KG1 (cell line): ENCODE results near the gene SHB.
"Not testable (repeated sequence)": the region's sequence is repeated elsewhere in the genome, so short reads cannot be mapped to it uniquely, and the experiment has no call there.

Experiments used
- DNase-seq: peaks from one replicate; lab custom pipeline; 2025; lab: John Stamatoyannopoulos, UW

SHB gene

GRCh38 chr9:37918665-37919170 lies 150.3 kb downstream of the SHB start:
- DNase-seq, result no peak

- DNase-seq, result no peak
Measured at GRCh38 chr9:37917801-37918664, 151.0 kb downstream of the SHB start.

GRCh38 chr9:37917313-37917731 lies 151.7 kb downstream of the SHB start:
- DNase-seq, result no peak

- DNase-seq, result no peak
Measured at GRCh38 chr9:37916471-37917312, 152.3 kb downstream of the SHB start.

GRCh38 chr9:37915911-37916470 lies 153.0 kb downstream of the SHB start:
- DNase-seq, result no peak

DNA sequence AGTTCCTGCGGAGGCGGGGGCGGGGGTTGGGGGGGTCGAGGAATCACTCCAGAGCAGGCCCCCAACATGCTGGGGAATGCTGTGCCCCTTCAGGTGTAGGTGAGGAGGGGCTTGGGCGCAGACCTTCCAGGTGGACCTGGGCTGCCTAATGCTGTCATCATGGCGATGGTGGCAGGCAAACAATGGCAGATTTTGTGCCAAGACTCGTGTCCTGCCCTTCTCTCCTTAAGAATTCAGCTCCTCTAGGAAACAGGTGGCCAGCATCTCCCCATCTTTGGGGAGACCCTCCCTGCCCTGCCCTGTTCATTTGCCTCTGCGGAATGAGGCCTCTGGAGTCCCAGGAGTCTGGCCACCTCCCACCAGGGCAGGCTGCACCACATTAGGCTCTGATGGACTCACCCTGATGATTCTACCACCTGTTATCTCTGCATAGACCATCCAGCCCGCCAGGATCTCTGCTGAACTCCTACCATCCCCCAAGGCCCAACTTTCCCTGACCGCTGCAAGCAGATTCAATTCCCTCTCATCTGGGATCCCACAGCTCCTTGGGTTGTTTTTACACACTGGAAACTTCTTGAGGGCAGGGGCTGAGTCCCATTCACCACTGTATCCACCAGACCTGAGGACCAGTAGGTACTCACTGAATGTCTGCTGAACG lies 154.2 kb downstream of the SHB start:
- no peak for DNase-seq

GRCh38 chr9:37914154-37914551 lies 154.9 kb downstream of the SHB start:
- no peak for DNase-seq

- peak; percentile 80 for DNase-seq
Measured at GRCh38 chr9:37913480-37914153, 155.4 kb downstream of the SHB start.

GRCh38 chr9:37911271-37911681 lies 157.8 kb downstream of the SHB start:
- DNase-seq, result no peak

DNA sequence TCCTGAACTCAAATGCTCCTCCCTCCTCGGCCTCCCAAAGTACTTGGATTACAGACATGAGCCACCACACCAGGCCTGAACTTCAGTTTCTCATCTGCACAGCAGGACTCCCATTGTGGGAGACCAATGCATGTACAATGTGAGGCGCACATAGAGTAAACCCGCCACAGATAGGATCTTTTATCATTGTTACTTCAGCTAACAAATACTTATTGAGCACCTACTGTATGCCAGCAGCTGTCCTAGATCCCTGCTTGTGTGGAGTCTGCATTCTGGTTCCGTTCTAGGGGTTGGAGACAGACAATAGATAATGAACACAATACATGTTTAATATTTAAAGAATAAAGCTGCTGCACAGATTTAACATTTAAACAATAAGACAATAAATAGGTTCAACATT lies 158.8 kb downstream of the SHB start:
- DNase-seq, result no peak

DNA sequence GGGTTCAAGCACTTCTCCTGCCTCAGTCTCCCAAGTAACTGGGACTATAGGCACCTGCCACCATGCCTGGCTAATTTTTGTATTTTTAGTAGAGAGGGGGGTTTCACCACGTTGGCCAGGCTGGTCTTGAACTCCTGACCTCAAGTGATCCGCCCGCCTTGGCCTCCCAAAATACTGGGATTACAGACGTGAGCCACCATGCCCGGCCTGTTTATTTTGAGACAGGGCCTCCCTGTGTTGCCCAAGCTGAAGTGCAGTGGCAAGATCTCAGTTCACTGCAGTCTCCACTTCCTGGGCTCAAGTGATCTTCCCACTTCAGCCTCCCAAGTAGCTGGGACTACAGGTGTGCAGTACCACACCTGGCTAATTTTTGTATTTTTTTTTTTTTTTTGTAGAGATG lies 159.2 kb downstream of the SHB start:
- DNase-seq, result not testable (repeated sequence)

- no peak for DNase-seq
Measured at GRCh38 chr9:37909326-37909725, 159.7 kb downstream of the SHB start.

- peak; percentile 11 for DNase-seq
Measured at GRCh38 chr9:37908698-37909186, 160.3 kb downstream of the SHB start.

DNA sequence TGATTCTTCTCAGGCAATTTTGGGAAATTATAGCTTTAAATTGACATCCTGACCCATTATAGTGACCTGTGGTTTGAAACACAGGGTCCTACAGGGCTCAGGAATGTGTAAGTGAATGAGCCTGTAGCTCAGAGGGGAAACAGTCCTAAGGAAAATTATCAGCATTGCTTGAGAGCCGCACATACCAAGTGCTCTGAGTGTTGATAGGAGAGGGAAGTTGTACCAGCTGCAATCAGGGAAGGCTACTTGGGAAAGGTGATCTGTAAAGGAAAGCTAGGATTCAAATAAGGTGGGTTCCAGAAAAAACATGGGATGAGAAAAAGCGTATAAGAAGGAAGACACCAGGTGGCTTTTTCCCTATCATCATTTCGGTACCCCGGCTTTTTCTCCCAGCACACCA lies 160.7 kb downstream of the SHB start:
- no peak for DNase-seq

DNA sequence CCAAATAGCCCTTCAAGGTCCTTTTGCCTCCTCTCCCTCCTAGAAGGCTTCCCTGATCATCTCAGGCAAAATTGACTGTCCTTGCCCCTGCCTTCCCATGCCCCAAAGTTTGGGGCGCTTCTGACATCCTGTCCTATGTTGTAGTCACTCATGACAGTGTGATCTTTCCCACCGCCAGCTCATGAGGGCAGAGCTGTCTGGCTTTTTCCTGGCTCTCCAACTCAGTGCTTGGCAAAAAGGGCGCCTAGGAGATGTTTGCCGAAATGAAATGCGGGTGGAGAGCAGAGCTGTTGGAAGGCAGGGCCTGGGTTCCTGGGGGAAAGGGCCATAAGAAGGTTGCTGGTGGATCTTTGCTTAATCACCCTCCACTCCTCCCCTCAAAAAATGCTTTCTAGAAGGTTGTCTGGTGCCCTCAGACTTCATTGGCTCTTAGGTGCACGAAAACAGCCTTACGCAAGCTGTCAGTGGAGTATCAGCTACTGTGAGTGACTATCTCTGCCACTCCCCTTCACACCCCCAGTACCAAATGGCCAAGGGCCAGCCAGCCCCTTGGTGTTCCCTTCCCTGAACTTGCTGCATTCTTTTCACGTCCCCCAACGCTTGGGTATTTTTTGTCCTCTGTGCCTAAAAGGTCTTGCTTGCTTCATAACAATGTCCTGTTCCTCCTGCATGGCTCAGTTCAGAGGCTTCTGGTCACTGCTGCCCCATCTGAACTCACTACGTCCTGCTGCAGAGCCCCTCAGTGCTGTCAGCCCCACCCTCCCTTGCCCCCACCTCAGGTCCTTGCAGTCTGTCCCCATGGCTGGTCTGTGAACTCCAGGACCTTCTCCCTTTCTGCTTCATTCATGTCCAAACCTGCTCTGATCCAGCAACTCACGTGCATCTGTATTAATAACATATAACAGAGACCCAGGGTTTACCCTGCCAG lies 162.5 kb downstream of the SHB start:
- no peak for DNase-seq

DNA sequence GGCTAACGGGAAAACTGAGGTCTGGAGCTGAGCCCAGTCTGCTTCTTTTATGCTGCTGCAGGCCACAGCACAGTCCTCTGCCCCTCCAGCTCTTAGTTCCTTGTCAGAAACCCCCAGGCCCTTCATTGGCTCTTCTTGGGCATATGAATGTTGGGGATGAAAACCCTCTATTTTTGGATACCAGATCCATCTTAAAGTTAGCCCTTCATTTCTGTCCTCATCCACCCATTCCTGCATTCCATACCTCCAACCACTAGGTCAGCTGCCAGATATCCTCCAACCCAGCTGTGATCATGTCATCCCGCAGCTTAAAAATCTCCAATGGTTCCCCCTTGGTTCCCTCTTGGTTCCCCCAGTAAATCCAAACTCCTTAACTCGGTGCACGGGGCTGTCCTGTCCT lies 163.3 kb downstream of the SHB start:
- no peak for DNase-seq

DNA sequence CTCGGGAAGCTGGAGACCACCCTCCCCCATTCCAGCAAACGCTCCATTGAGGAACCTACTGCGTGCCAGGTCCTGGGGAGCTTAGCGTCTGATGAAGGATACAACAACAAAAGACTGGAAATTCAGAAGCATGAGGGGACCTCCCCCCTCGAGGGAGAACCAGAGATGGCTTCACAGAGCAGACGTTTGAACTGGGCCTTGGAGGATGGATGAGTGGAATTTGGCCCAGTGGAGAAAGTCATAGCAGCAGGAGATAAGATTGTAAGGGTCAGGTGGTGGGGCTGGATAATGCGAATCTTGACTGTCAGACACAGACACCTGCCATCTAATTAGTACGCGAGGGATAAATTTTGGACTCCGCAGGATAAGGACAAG lies 163.9 kb downstream of the SHB start:
- DNase-seq, result no peak

- DNase-seq, result no peak
Measured at GRCh38 chr9:37904445-37905130, 164.4 kb downstream of the SHB start.

GRCh38 chr9:37903647-37904444 lies 165.2 kb downstream of the SHB start, which contains the start of gene SLC25A51:
Gene SLC25A51, minus strand, starts transcription at chr9:37904127. Its CDS starts 15,577 bp downstream, at chr9:37888550.
- peak; percentile 99 for DNase-seq
